Muscle of arm (tissue), 12 donors: ENCODE results near the gene FGFR3. TPM values are rescaled to one million over a fixed set of nuclear protein-coding genes. Genes with fewer than 3 reads are reported as not detected.

Experiments
- DNase-seq: peaks from one replicate; pipeline ENCODE4 v3.0.0-alpha.2; 2013
- polyA plus RNA-seq, 12 donors: library from polyadenylated mRNA; unstranded; fragments of 120-200 nt; gene quantifications; one replicate each; pipeline ENCODE4 v1.2.1, GENCODE V29; 2013; ENCODE audit not compliant: insufficient read length in 12 of 12

FGFR3 gene
- polyA plus RNA-seq, 12 donors: 0.92 to 62.4 (median 1.6) TPM; not detected in 1

- DNase-seq: no peak
Observed at GRCh38 chr4:1756079-1756478, 37.0 kb upstream of the FGFR3 start.

- DNase-seq: no peak
Observed at GRCh38 chr4:1756893-1757779, 36.0 kb upstream of the FGFR3 start.

GRCh38 chr4:1757836-1758235 lies 35.3 kb upstream of the FGFR3 start:
- no peak for DNase-seq

- DNase-seq: no peak
Observed at GRCh38 chr4:1758306-1759121, 34.6 kb upstream of the FGFR3 start.

GRCh38 chr4:1759170-1759817 lies 33.8 kb upstream of the FGFR3 start:
- no peak for DNase-seq

GRCh38 chr4:1759818-1760223 lies 33.3 kb upstream of the FGFR3 start:
- no peak for DNase-seq

- DNase-seq: no peak
Observed at GRCh38 chr4:1760521-1761071, 32.5 kb upstream of the FGFR3 start.

GRCh38 chr4:1761130-1761689 lies 31.9 kb upstream of the FGFR3 start:
- DNase-seq: no peak

- DNase-seq: no peak
Observed at GRCh38 chr4:1762264-1763010, 30.7 kb upstream of the FGFR3 start.

- no peak for DNase-seq
Observed at GRCh38 chr4:1763070-1763549, 30.0 kb upstream of the FGFR3 start.

- peak; percentile 41 for DNase-seq
Observed at GRCh38 chr4:1763550-1764080, 29.5 kb upstream of the FGFR3 start.

GRCh38 chr4:1764670-1765069 lies 28.4 kb upstream of the FGFR3 start:
- DNase-seq: no peak

- DNase-seq: no peak
Observed at GRCh38 chr4:1765409-1766072, 27.6 kb upstream of the FGFR3 start.

GRCh38 chr4:1766106-1767060 lies 26.7 kb upstream of the FGFR3 start:
- DNase-seq: no peak

- DNase-seq: no peak
Observed at GRCh38 chr4:1767061-1767769, 25.9 kb upstream of the FGFR3 start.

GRCh38 chr4:1767770-1768366 lies 25.2 kb upstream of the FGFR3 start:
- no peak for DNase-seq

- DNase-seq: no peak
Observed at GRCh38 chr4:1768367-1769034, 24.6 kb upstream of the FGFR3 start.
